Stimulated activated CD8-positive, alpha-beta memory T cell treated with anti-CD3 and anti-CD28 coated beads, Interleukin-12 subunit alpha, Interleukin-12 subunit beta, amount 100 ng/mL, for 4 hours (primary cell): ENCODE data around the gene TFEB.

Experiments
- DNase-seq: peaks from one replicate; pipeline ENCODE4 v3.0.0-alpha.2; 2020; ENCODE audit warnings: low read depth

Gene TFEB

GRCh38 chr6:41736800-41737555, 1.6 kb upstream of the TFEB start:
- no peak for DNase-seq

- DNase-seq: no peak
These were observed 852 bp upstream of the TFEB start for GRCh38 chr6:41736186-41736733.

GRCh38 chr6:41734666-41735426, 562 bp downstream of the TFEB start:
- peak; percentile 56 for DNase-seq

GRCh38 chr6:41733707-41734665, 1.4 kb downstream of the TFEB start:
- peak; percentile 56 for DNase-seq

GRCh38 chr6:41733360-41733706, 2.1 kb downstream of the TFEB start:
- no peak for DNase-seq

- peak; percentile 45 for DNase-seq
These were observed 2.6 kb downstream of the TFEB start for GRCh38 chr6:41732591-41733359.

GRCh38 chr6:41732149-41732548, 3.3 kb downstream of the TFEB start:
- no peak for DNase-seq

GRCh38 chr6:41731561-41732086, 3.8 kb downstream of the TFEB start:
- no peak for DNase-seq

- no peak for DNase-seq
These were observed 4.6 kb downstream of the TFEB start for GRCh38 chr6:41730531-41731436.

- no peak for DNase-seq
These were observed 5.8 kb downstream of the TFEB start for GRCh38 chr6:41729624-41730023.

GRCh38 chr6:41728954-41729353, 6.5 kb downstream of the TFEB start:
- no peak for DNase-seq

GRCh38 chr6:41728073-41728936, 7.1 kb downstream of the TFEB start:
- DNase-seq: no peak

GRCh38 chr6:41727705-41728072, 7.7 kb downstream of the TFEB start:
- DNase-seq: no peak

GRCh38 chr6:41726876-41727275, 8.5 kb downstream of the TFEB start:
- no peak for DNase-seq

GRCh38 chr6:41724586-41725501, 10.6 kb downstream of the TFEB start:
- DNase-seq: no peak

- no peak for DNase-seq
These were observed 11.2 kb downstream of the TFEB start for GRCh38 chr6:41724228-41724580.

- no peak for DNase-seq
These were observed 11.7 kb downstream of the TFEB start for GRCh38 chr6:41723530-41724227.
